SK-N-SH (cell line): ENCODE measurements around the gene SLC66A2. TPM values are rescaled to one million over a fixed set of nuclear protein-coding genes. Genes with fewer than 3 reads are reported as not detected.

Source experiments
- CTCF ChIA-PET: fragments of 300-600, 350-600 bp; formaldehyde crosslinking; extraction: SDS; loops from one replicate; lab custom pipeline; 2021; lab: Yijun Ruan, JAX
- POLR2A ChIA-PET: fragments of 350-600 bp; sonication (Branson Sonifier 250); formaldehyde crosslinking; extraction: SDS; loops from one replicate; lab custom pipeline; 2020; ENCODE audit warnings: antibody characterized with exemption, inconsistent platforms; lab: Yijun Ruan, JAX
- DNase-seq: peaks from one replicate; pipeline ENCODE4 v3.0.0; 2012
- H2AFZ ChIP-seq: fragments of 200-600 bp; sonication (generic); 2 replicates; pipeline ENCODE4 v1.8.1; 2016; ENCODE audit warnings: antibody characterized with exemption, mild to moderate bottlenecking, low read depth
- H3F3A ChIP-seq: fragments of 200-600 bp; sonication (generic); replicated peaks from 2 replicates; pipeline ENCODE3; 2016; ENCODE audit warnings: antibody characterized with exemption, mild to moderate bottlenecking; ENCODE audit not compliant: insufficient read depth
- H3K27ac ChIP-seq, 2 experiments: fragments of 200-500 bp in 1 of 2; fragments of 200-600 bp in 1 of 2; sonication (Bioruptor generic) in 1 of 2; sonication (generic), shearing (Covaris generic) in 1 of 2; 2 replicates each; pipeline versions ENCODE4 v1.5.1 to v1.6.1; 2014 to 2016; ENCODE audit warnings: low read depth in 2 of 2, inconsistent platforms in 1 of 2, low read length in 1 of 2, mild to moderate bottlenecking in 1 of 2, mixed read lengths in 1 of 2
- H3K27me3 ChIP-seq: fragments of 200-600 bp; sonication (generic), shearing (Covaris generic); 2 replicates; pipeline ENCODE4 v1.6.1; 2016; ENCODE audit warnings: mixed run types; ENCODE audit not compliant: insufficient read depth
- H3K36me3 ChIP-seq, 2 experiments: fragments of 200-500 bp in 1 of 2; fragments of 200-600 bp in 1 of 2; sonication (Bioruptor generic) in 1 of 2; sonication (generic) in 1 of 2; replicated peaks in 1 of 2; 2 replicates each; pipeline versions ENCODE3 to v1.5.1; 2014 to 2016; ENCODE audit warnings: low read length in 1 of 2, mild to moderate bottlenecking in 1 of 2; ENCODE audit not compliant: insufficient read depth in 2 of 2, control insufficient read depth in 1 of 2
- H3K4me1 ChIP-seq, 2 experiments: fragments of 200-500 bp in 1 of 2; fragments of 200-600 bp in 1 of 2; sonication (Bioruptor generic) in 1 of 2; sonication (generic), shearing (Covaris generic) in 1 of 2; 2 replicates each; pipeline versions ENCODE4 v1.5.1 to v1.6.1; 2014 to 2016; ENCODE audit warnings: low read depth in 1 of 2, low read length in 1 of 2, mixed run types in 1 of 2; ENCODE audit not compliant: insufficient read depth in 2 of 2, control insufficient read depth in 1 of 2
- H3K4me2 ChIP-seq: fragments of 200-600 bp; sonication (generic), shearing (Covaris generic); 2 replicates; pipeline ENCODE4 v1.6.1; 2017; ENCODE audit warnings: mixed run types
- H3K4me3 ChIP-seq, 2 experiments: fragments of 200-500 bp in 1 of 2; fragments of 200-600 bp in 1 of 2; sonication (Bioruptor generic) in 1 of 2; sonication (generic), shearing (Covaris generic) in 1 of 2; 2 replicates each; pipeline versions ENCODE4 v1.5.1 to v1.8.1; 2014 to 2016; ENCODE audit warnings: low read depth in 2 of 2, inconsistent platforms in 1 of 2, low read length in 1 of 2, mild to moderate bottlenecking in 1 of 2, mixed read lengths in 1 of 2, moderate library complexity in 1 of 2
- H3K79me2 ChIP-seq: fragments of 200-600 bp; sonication (generic); 2 replicates; pipeline ENCODE4 v1.8.1; 2017; ENCODE audit warnings: mild to moderate bottlenecking; ENCODE audit not compliant: insufficient read depth
- H3K9ac ChIP-seq: fragments of 200-600 bp; sonication (generic); 2 replicates; pipeline ENCODE4 v1.6.1; 2017; ENCODE audit warnings: mixed run types
- H3K9me2 ChIP-seq: fragments of 200-600 bp; sonication (generic); 2 replicates; pipeline ENCODE4 v1.6.1; 2017; ENCODE audit warnings: mixed run types
- H3K9me3 ChIP-seq: fragments of 200-600 bp; sonication (generic); 2 replicates; pipeline ENCODE4 v1.6.1; 2017; ENCODE audit warnings: mixed run types, mild to moderate bottlenecking, moderate library complexity
- H4K20me1 ChIP-seq: fragments of 200-600 bp; sonication (generic); 2 replicates; pipeline ENCODE4 v1.6.1; 2017; ENCODE audit warnings: mild to moderate bottlenecking, mixed run types; ENCODE audit not compliant: insufficient read depth
- GATA2 ChIP-seq: sonication (generic); formaldehyde crosslinking; IDR thresholded peaks from 2 replicates; pipeline ENCODE4 v1.5.0; 2020; ENCODE audit warnings: mild to moderate bottlenecking, missing genetic modification reagents
- RAD21 ChIP-seq: IDR thresholded peaks from 2 replicates; pipeline ENCODE4 v1.6.1; 2012; ENCODE audit warnings: mild to moderate bottlenecking, low read length
- RFX5 ChIP-seq: IDR thresholded peaks from 2 replicates; pipeline ENCODE4 v1.6.1; 2012; ENCODE audit warnings: mild to moderate bottlenecking, improper control_type of control experiment, low read length
- RXRA ChIP-seq: IDR thresholded peaks from 2 replicates; pipeline ENCODE4 v1.4.0; 2012; ENCODE audit warnings: low read depth, mild to moderate bottlenecking, borderline replicate concordance
- SIN3A ChIP-seq: IDR thresholded peaks from 2 replicates; pipeline ENCODE4 v1.6.1; 2012; ENCODE audit warnings: low read depth, mild to moderate bottlenecking, low read length, moderate library complexity, borderline replicate concordance
- SMC3 ChIP-seq: IDR thresholded peaks from 2 replicates; pipeline ENCODE4 v1.6.1; 2012; ENCODE audit warnings: low read depth, low read length, improper control_type of control experiment
- TCF12 ChIP-seq: IDR thresholded peaks from 2 replicates; pipeline ENCODE4 v1.4.0; 2012
- WGBS: methylation state at CpG from one replicate; pipeline ENCODE4 v1.1.6; 2017; ENCODE audit warnings: low lambda C conversion rate; 5-methylcytosine and 5-hydroxymethylcytosine counted together
- polyA plus RNA-seq, 3 experiments: library from polyadenylated mRNA; depleted of rRNA; stranded (reverse); fragments of >200 nt; gene quantifications; 2 replicates each; pipeline ENCODE4 v1.2.3, GENCODE V29; 2012
- TF ChIP-seq, protein P1 (sequence below): fragments of 150-350 bp; IDR thresholded peaks from 2 replicates; pipeline ENCODE4 v1.6.1; 2017; ENCODE audit warnings: antibody characterized with exemption, low read length, low read depth, borderline replicate concordance
- TF ChIP-seq, protein P2 (sequence below): fragments of 200-600 bp; sonication (generic); IDR thresholded peaks from 2 replicates; pipeline ENCODE4 v1.6.1; 2017; ENCODE audit warnings: antibody characterized with exemption, mild to moderate bottlenecking, moderate library complexity
- TF ChIP-seq, protein P3 (sequence below): IDR thresholded peaks from 2 replicates; pipeline ENCODE4; 2012
- TF ChIP-seq, protein P4 (sequence below): IDR thresholded peaks from 2 replicates; pipeline ENCODE4 v1.4.0; 2012; ENCODE audit warnings: low read depth, borderline replicate concordance
- TF ChIP-seq, protein P5 (sequence below): IDR thresholded peaks from 2 replicates; pipeline ENCODE4 v1.4.0; 2012; ENCODE audit warnings: low read depth, borderline replicate concordance

The SLC66A2 gene
- polyA plus RNA-seq, 1 of the 3 experiments (the other 2 are of a cell fraction): 14.5 TPM

DNA sequence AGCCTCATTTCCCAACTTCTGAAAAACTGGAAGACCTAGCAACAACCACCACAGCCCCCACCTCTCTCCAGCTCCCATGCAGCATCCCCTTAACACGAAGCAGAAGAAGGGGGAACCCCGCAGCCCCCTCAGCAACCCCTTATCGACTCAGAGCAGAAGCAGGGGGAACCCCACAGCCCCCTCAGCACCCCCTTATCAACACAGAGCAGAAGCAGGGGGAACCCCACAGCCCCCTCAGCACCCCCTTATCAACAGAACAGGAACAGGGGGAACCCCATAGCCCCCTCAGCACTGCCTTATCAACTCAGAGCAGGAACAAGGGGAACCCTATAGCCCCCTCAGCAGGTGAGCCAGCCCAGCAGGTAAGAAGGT is 6.7 kb downstream of the SLC66A2 start (continued):
- TF ChIP-seq, protein P1, sequence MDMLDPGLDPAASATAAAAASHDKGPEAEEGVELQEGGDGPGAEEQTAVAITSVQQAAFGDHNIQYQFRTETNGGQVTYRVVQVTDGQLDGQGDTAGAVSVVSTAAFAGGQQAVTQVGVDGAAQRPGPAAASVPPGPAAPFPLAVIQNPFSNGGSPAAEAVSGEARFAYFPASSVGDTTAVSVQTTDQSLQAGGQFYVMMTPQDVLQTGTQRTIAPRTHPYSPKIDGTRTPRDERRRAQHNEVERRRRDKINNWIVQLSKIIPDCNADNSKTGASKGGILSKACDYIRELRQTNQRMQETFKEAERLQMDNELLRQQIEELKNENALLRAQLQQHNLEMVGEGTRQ: no peak
- TF ChIP-seq TCF12: no peak
- TF ChIP-seq GATA2: no peak
- TF ChIP-seq RXRA: no peak
- TF ChIP-seq, protein P2, sequence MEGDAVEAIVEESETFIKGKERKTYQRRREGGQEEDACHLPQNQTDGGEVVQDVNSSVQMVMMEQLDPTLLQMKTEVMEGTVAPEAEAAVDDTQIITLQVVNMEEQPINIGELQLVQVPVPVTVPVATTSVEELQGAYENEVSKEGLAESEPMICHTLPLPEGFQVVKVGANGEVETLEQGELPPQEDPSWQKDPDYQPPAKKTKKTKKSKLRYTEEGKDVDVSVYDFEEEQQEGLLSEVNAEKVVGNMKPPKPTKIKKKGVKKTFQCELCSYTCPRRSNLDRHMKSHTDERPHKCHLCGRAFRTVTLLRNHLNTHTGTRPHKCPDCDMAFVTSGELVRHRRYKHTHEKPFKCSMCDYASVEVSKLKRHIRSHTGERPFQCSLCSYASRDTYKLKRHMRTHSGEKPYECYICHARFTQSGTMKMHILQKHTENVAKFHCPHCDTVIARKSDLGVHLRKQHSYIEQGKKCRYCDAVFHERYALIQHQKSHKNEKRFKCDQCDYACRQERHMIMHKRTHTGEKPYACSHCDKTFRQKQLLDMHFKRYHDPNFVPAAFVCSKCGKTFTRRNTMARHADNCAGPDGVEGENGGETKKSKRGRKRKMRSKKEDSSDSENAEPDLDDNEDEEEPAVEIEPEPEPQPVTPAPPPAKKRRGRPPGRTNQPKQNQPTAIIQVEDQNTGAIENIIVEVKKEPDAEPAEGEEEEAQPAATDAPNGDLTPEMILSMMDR: no peak
- no peak for TF ChIP-seq RFX5
- TF ChIP-seq, protein P3, sequence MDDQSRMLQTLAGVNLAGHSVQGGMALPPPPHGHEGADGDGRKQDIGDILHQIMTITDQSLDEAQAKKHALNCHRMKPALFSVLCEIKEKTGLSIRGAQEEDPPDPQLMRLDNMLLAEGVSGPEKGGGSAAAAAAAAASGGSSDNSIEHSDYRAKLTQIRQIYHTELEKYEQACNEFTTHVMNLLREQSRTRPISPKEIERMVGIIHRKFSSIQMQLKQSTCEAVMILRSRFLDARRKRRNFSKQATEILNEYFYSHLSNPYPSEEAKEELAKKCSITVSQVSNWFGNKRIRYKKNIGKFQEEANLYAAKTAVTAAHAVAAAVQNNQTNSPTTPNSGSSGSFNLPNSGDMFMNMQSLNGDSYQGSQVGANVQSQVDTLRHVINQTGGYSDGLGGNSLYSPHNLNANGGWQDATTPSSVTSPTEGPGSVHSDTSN: no peak
- TF ChIP-seq SMC3: no peak

DNA sequence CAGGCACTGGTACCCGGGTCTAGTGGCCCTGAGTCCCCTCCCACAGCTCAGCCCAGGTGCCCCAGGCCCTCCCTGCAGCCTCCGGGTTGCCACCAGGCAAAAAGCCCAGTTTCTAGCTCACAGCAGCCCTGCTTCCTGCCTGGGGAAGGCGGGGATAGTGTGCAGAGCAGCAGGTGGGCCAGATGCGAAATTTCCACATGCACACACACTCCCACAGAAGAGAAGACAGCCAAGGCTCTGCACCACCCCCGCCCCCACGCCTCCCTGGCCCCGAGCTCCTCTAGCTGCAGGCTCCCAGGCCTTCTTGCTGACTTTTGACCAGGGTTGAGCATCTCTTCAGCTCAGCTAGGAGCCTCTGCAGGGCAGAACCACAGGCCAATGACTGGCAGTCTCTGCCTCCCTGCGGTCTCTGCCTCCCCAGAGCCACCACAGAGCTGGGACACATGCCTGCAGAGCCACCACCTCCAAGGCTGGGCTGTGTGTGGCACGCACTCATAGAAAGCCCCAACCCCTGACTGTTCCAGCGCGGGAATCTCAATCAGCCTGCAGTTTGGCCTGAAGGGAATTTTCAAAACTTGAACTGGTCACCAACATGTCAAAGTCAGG is 7.2 kb downstream of the SLC66A2 start:
- Histone ChIP-seq H3K79me2 (peaks cover 33% of the 10 kb centered on the region; the same call in 1 of the 2 replicates), H3K27ac (no peak overlapping the region), H2AFZ (no peak overlapping the region), H4K20me1 (peaks cover 18% of the 10 kb centered on the region; the same call in 1 of the 2 replicates), H3K9ac (no peak overlapping the region), H3K4me1 (peaks cover 0 to 4% of the 10 kb centered on the region in 2 experiments; a peak in 1 of 4 replicates), H3F3A (no peaks in the 10 kb centered on the region), H3K9me2 (no peaks in the 10 kb centered on the region), H3K36me3 (peaks cover 8 to 12% of the 10 kb centered on the region in 2 experiments), H3K4me3 (no peak overlapping the region), H3K9me3 (no peaks in the 10 kb centered on the region), H3K4me2 (no peak overlapping the region), H3K27me3 (no peaks in the 10 kb centered on the region)
- DNase-seq: no peak
- POLR2A ChIA-PET: no interaction called here
- 90% methylated on average over 4 of the region's 11 CpGs for WGBS
- CTCF ChIA-PET: no interaction called here
- TF ChIP-seq RAD21: no peak

DNA sequence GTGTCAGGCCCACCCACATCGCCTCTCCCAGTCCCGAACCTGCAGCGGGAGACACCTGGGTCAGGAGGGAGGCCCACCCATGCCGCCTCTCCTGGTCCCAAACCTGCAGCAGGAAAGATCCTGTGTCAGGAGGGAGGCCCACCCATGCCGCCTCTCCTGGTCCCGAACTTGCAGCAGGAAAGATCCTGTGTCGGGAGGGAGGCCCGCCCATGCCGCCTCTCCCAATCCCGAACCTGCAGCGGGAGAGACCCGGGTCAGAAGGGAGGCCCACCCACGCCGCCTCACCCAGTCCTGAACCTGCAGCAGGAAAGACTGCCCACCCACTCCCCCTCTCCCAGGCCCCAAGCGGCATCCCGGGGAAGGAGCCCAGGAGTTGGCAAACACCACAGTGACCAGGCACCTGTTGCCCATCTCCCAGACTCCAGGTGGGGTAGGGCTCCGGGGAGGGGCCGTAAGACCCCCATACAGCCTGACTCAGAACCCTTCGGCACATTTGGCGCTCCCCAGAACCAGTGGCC is 7.8 kb downstream of the SLC66A2 start:
- Histone ChIP-seq H3K27me3 (no peaks in the 10 kb centered on the region), H3K4me1 (peaks cover 0 to 4% of the 10 kb centered on the region in 2 experiments; a peak in 1 of 4 replicates), H3K9me3 (no peaks in the 10 kb centered on the region), H3K9ac (no peak overlapping the region), H3K9me2 (no peaks in the 10 kb centered on the region), H4K20me1 (0 out of 2 replicates have a peak, but pooled peaks cover 13% of the 10 kb centered on the region), H3K27ac (no peak overlapping the region), H3F3A (no peaks in the 10 kb centered on the region), H3K36me3 (peaks cover 8 to 12% of the 10 kb centered on the region in 2 experiments), H2AFZ (no peak overlapping the region), H3K4me2 (no peak overlapping the region), H3K79me2 (peaks cover 33% of the 10 kb centered on the region; the same call in 1 of the 2 replicates), H3K4me3 (no peak overlapping the region)
- ChIA-PET POLR2A (no interaction called here), CTCF (no interaction called here)
- 97% methylated on average over 10 of the region's 20 CpGs for WGBS
- TF ChIP-seq, protein P4, sequence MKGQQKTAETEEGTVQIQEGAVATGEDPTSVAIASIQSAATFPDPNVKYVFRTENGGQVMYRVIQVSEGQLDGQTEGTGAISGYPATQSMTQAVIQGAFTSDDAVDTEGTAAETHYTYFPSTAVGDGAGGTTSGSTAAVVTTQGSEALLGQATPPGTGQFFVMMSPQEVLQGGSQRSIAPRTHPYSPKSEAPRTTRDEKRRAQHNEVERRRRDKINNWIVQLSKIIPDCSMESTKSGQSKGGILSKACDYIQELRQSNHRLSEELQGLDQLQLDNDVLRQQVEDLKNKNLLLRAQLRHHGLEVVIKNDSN: no peak
- TF ChIP-seq, protein P1: no peak
- no peak for TF ChIP-seq TCF12
- no peak for TF ChIP-seq SIN3A
- TF ChIP-seq, protein P5, sequence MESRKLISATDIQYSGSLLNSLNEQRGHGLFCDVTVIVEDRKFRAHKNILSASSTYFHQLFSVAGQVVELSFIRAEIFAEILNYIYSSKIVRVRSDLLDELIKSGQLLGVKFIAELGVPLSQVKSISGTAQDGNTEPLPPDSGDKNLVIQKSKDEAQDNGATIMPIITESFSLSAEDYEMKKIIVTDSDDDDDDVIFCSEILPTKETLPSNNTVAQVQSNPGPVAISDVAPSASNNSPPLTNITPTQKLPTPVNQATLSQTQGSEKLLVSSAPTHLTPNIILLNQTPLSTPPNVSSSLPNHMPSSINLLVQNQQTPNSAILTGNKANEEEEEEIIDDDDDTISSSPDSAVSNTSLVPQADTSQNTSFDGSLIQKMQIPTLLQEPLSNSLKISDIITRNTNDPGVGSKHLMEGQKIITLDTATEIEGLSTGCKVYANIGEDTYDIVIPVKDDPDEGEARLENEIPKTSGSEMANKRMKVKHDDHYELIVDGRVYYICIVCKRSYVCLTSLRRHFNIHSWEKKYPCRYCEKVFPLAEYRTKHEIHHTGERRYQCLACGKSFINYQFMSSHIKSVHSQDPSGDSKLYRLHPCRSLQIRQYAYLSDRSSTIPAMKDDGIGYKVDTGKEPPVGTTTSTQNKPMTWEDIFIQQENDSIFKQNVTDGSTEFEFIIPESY: no peak
- no peak for DNase-seq
